GM18505 (cell line): ENCODE results near the gene ENC1.

Source experiments
- ATAC-seq: cut with Tn5 transposase; IDR thresholded peaks from one replicate; pipeline ENCODE4 v1.9.1; 2021; ENCODE audit not compliant: unreplicated experiment
- POLR2A ChIP-seq: IDR thresholded peaks from 4 replicates; pipeline ENCODE4 v1.6.1; 2011; ENCODE audit warnings: borderline replicate concordance; ENCODE audit not compliant: insufficient read depth, insufficient read length; ENCODE audit errors: extremely low read depth

ENC1 gene

GRCh38 chr5:74631081-74631953, 9.2 kb downstream of the ENC1 start:
- no peak for TF ChIP-seq POLR2A
- peak; percentile 89 for ATAC-seq

- no peak for ATAC-seq
- no peak for TF ChIP-seq POLR2A
Observed at GRCh38 chr5:74630453-74631066, 10.0 kb downstream of the ENC1 start.

- ATAC-seq, result no peak
- TF ChIP-seq POLR2A, result no peak
Observed at GRCh38 chr5:74629326-74629725, 11.2 kb downstream of the ENC1 start.

- TF ChIP-seq POLR2A, result no peak
Observed at GRCh38 chr5:74628359-74628758, 12.2 kb downstream of the ENC1 start.

GRCh38 chr5:74627646-74628279, 12.8 kb downstream of the ENC1 start:
- no peak for ATAC-seq
- TF ChIP-seq POLR2A, result no peak

More at GRCh38 chr5:74628359-74628758, 12.2 kb downstream of the ENC1 start:
- no peak for ATAC-seq

GRCh38 chr5:74626386-74627222, 13.9 kb downstream of the ENC1 start:
- no peak for TF ChIP-seq POLR2A
- ATAC-seq, result no peak

GRCh38 chr5:74625742-74626241, 14.7 kb downstream of the ENC1 start:
- TF ChIP-seq POLR2A, result no peak
- no peak for ATAC-seq

GRCh38 chr5:74624931-74625505, 15.5 kb downstream of the ENC1 start:
- ATAC-seq, result no peak
- no peak for TF ChIP-seq POLR2A

- no peak for TF ChIP-seq POLR2A
- ATAC-seq, result no peak
Observed at GRCh38 chr5:74624501-74624900, 16.0 kb downstream of the ENC1 start.

GRCh38 chr5:74623748-74624408, 16.6 kb downstream of the ENC1 start:
- ATAC-seq, result no peak
- no peak for TF ChIP-seq POLR2A

GRCh38 chr5:74623006-74623611, 17.4 kb downstream of the ENC1 start:
- TF ChIP-seq POLR2A, result no peak
- no peak for ATAC-seq

GRCh38 chr5:74622122-74622521, 18.4 kb downstream of the ENC1 start:
- no peak for ATAC-seq

More at GRCh38 chr5:74622122-74622521, 18.4 kb downstream of the ENC1 start:
- no peak for TF ChIP-seq POLR2A
